Measurements from ENCODE around the gene CDK5.
A peak's percentile ranks its signal among the peaks of the same experiment; 100 is the strongest.

The CDK5 gene

GRCh38 chr7:151085691-151086620, 28.3 kb upstream of the CDK5 start, which contains the start of gene AGAP3:
AGAP3 (plus strand) TSS chr7:151086475; CDS start chr7:151086742, 267 bp downstream.
- peak; percentile 19 for DNase-seq

DNA sequence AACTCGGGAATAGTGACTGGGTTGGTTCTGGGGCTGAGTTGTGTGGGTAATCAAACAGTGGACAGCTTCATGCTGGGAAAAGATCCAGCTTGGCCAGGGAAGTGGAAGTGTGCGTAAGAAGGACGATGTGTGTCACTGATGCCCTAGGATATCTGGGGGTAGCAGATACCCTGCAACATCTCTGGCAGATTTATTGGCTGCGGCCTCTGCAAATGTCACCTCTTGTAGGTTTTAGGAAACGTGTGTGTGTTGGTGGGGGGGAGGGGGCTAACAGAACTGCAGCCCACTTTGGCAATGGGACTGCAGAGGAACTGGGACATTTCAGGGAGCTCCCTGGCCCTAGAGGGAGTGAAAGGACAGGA, 27.6 kb upstream of the CDK5 start:
- DNase-seq, result no peak

DNA sequence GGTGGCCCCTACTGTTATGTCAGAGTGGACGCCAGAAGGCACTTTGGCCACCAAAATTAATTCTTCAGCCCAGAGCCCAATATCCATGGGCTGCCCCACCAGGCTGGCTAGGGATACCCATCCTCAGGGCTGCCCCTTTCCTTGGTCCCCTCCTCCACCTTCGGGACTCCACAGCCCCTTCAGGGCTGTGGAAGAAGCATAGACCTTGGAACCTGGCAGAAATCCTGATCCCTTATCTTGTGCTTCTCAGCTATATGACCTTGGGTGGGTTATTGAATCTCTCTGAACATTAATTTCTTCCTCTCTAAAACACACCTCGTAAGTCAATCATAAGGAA, 26.1 kb upstream of the CDK5 start:
- no peak for DNase-seq

- DNase-seq, result no peak
Observed at GRCh38 chr7:151083071-151083823, 25.6 kb upstream of the CDK5 start, which contains the start of gene TMUB1. TMUB1 (minus strand) TSS chr7:151083493; CDS start chr7:151082563, 930 bp downstream.

DNA sequence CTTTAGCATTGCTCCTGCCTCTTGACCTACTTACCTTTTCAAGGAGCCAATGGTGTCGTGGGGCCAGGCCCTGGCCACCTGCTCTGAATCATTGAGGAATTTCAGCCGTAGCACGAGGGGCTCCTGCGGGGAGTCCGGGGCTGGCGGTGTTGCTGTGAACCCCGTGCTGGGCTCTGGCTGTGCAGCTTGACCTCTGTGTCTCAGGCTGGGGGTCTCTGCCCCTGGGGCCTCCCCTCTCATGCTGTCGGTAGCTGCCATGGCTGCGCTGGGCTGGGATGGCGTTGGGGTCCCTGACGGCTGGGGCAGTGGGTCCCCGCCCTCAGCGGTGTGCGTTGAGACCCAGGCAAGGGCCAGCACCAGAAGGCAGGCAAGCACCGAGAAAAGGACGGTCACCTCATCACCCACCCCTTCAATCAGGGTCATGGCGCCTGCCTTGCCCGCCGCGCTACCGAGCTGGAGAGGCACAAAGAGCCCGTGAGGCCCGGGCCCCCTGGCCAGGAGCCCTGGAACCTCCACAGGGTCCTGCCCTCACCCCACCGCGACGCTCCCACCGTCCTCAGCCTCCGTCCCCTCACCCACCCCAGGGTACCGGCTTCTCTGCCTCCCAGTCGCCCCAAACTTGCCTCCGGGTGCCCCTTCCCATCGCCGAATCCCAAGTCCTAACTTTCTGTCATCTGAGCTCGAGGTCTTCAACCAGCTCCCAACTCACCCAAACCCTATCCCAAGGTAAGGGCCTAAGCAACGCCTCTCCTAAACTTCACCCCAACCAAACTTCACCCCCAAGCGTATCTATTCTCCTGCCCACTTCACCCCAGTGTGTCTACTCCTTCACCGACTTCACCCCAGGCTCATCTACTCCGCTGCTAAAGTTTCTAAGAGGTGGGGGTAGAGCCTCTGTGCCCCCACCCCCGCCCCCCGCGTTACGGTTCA, 24.7 kb upstream of the CDK5 start:
- DNase-seq, result no peak

- no peak for DNase-seq
Observed at GRCh38 chr7:151081170-151082101, 23.7 kb upstream of the CDK5 start.

DNA sequence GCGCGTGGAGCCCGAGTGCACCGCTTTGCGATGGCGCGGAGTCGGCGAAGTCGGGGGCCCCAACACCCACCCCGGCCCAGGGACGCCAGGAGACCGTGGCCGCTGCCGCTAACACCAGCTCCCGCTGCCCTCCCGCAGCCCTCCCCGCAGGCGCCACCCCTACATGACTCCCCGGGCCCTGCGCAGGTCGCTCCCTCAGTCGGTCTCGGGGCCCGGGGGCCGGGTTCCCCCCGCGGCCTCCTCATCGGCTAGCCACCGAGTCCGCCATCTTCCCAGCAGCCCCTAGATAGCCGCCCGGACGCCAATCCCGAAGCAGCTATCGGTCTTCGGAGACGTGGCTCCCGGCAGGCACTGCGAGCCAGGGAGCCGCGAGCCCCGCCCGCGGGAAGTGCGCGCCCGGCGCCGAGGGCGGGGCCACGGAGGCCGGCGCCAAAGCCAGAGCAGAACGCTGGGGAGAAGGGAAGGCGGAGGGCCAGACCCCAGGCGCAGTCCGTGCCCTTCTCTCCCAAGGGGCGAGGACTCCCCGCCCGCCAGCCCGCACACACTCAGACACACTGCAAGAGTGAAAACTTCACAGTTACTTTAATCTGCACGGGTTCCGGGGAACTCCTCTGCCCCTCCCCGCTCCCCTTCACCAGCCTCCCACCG, 22.9 kb upstream of the CDK5 start, which contains the start of gene FASTK:
TSS of gene FASTK (minus strand) at position 288 of the 648 bp plus-strand sequence. CDS start at position 245, 43 bp downstream.
- peak; percentile 67 for DNase-seq

DNA sequence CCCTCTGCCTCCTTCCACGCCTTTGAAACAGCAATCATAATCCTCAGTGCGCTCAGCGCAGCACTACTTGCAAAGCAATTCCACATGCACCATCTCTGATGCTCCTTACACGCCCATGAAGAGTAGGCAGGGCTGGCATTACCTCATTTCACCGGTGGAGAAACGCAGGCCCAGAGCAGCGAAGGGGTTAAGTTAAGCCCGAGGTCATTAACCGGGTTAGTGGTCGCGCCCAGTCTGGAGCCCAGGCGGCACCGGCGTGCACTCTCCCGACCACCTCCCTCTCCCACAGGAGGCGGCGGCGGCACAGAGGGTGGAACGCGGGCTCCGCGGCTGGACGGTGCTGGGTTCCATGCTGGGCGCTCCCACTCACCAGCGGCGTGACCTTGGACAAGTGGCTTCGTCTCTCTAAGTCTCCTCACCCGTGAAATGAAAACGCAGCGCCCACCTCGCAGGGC, 22.4 kb upstream of the CDK5 start:
- no peak for DNase-seq

GRCh38 chr7:151079199-151079910, 21.7 kb upstream of the CDK5 start:
- no peak for DNase-seq

DNA sequence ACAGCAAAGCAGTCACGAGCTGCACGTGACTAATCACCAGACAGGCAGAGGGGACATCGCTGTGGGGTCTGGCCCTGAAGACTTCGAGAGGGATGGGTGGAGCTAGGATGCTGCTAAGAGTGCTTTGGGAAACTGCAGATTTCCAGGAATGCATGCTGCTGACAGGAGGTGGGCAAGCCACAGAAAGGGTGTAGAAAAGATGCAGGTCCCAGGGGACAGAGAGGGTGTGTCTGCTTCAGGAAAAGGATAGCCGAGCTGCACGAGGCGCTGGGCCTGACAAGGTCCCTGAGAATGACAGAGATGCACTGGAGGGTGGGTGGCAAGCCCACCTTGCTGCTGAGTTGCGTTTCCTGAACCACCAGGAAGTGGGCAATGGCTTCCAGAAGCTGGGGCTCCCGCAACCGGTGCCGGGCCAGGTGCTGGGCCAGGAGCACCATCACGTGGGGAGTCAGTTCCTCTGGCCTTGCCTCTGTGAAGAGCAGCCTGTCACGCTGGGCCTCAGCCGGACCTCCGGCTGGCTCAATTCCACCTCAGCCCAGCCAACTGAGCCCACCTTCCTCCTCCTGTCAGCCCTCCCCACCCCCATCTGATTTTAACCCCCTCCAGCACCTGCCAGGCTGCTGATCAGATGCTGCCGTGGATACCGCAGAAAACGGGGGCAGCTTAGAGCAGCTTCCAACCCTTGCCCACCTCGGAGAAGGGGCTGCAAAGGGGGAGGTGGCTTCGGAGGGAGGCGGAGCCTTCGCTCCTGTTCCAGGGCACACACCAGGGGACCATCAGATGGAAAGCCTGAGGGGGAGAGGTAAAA, 20.7 kb upstream of the CDK5 start:
- DNase-seq, result no peak

DNA sequence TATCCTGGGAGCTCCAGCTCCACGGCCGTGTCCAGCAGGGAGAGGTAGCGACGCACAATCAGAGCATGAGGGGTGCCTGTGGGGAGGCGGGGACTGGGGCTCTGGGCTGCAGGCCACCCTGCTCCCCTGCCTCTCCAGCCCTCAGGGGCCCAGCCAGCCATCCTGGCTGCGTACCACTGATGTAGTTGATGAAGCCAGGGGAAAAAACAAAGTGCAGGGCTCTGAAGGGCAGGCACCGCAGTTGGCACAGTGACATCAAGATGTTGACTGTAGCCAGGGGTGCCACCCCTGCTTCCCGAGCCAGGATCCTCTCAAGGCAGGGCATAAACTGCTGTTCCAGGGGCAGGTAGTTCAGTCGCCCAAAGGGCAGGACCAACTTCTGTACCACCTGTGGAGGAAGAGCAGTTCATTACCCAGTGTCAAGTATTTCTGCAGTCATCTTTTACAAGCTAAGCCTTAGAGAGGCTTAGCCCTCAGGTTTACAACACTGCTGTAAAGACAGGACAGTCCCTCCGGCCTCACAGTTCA, 20.1 kb upstream of the CDK5 start:
- DNase-seq, result no peak

DNA sequence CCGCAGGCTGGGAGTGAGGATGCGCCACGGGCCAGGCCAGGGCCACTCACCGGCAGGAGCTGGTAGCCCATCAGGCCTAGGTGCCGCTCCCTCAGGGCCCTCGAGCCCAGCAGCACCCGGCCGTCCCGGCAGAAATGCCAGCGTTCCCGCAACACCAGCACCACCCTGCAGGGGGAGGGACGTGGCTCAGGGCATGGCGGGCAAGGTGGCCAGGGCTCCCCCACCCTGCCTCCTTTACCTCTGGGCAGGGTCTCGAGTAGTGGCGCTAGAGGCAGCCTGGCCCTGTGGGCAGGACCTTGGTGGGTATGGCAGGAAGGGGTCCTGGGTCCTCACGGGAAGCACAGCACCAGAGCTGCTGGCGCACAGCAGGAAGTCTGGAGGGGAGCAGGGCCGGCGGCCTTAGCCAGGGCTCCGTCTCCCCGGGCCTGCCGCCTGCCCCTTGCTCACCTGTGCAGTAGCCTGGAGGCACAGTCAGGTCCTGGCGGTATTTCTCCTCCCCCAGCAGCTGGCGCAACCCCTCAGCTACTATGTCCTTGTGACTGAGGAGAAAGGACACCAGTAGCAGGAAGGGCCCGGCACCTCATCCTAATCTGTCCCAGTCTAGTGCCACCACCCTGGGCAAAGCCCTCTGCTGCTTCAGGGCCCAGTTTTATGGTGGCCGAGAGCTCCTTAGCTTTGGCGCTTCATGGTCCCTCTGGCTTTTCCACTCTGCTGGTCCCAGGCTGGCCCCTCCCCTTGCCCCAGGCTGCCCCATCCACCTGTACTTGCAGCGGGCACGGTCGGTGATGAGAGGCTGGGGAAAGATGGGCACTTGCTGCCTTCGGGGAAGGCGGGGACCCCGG, 19.4 kb upstream of the CDK5 start:
- no peak for DNase-seq

- DNase-seq, result no peak
Observed at GRCh38 chr7:151075978-151076426, 18.3 kb upstream of the CDK5 start.

- DNase-seq, result no peak
Observed at GRCh38 chr7:151075662-151075971, 17.9 kb upstream of the CDK5 start.

GRCh38 chr7:151074817-151075661, 17.3 kb upstream of the CDK5 start:
- no peak for DNase-seq

- no peak for DNase-seq
Observed at GRCh38 chr7:151073990-151074389, 16.3 kb upstream of the CDK5 start.
